ENCODE measurements around the gene DPF3.

Gene DPF3

GRCh38 chr14:72605096-72605920, 288.6 kb downstream of the DPF3 start:
- DNase-seq (ENCODE audit: low read depth in 2 of 3, low spot score in 2 of 3), result no peak

- no peak for DNase-seq (ENCODE audit: low read depth in 2 of 3, low spot score in 2 of 3)
Observed at GRCh38 chr14:72604133-72604532, 289.8 kb downstream of the DPF3 start.

- DNase-seq (ENCODE audit: low read depth in 2 of 3, low spot score in 2 of 3), result no peak
Observed at GRCh38 chr14:72603639-72604038, 290.3 kb downstream of the DPF3 start.

GRCh38 chr14:72600551-72601330, 293.2 kb downstream of the DPF3 start:
- no peak for DNase-seq (ENCODE audit: low read depth in 2 of 3, low spot score in 2 of 3)

GRCh38 chr14:72599579-72600470, 294.1 kb downstream of the DPF3 start:
- DNase-seq (ENCODE audit: low read depth in 2 of 3, low spot score in 2 of 3), result no peak

- no peak for DNase-seq (ENCODE audit: low read depth in 2 of 3, low spot score in 2 of 3)
Observed at GRCh38 chr14:72598306-72598705, 295.6 kb downstream of the DPF3 start.

GRCh38 chr14:72597252-72598233, 296.4 kb downstream of the DPF3 start:
- DNase-seq (ENCODE audit: low read depth in 2 of 3, low spot score in 2 of 3), result no peak

- DNase-seq (ENCODE audit: low read depth in 2 of 3, low spot score in 2 of 3), result no peak
Observed at GRCh38 chr14:72595152-72595862, 298.6 kb downstream of the DPF3 start.

GRCh38 chr14:72594099-72594901, 299.6 kb downstream of the DPF3 start:
- peak in 1 of 3 experiments; percentile 9 for DNase-seq (ENCODE audit: low read depth in 2 of 3, low spot score in 2 of 3)

GRCh38 chr14:72591391-72591790, 302.5 kb downstream of the DPF3 start:
- no peak for DNase-seq (ENCODE audit: low read depth in 2 of 3, low spot score in 2 of 3)

- DNase-seq (ENCODE audit: low read depth in 2 of 3, low spot score in 2 of 3), result no peak
Observed at GRCh38 chr14:72590577-72590976, 303.3 kb downstream of the DPF3 start.

- no peak for DNase-seq (ENCODE audit: low read depth in 2 of 3, low spot score in 2 of 3)
Observed at GRCh38 chr14:72589652-72590051, 304.2 kb downstream of the DPF3 start.

- DNase-seq (ENCODE audit: low read depth in 2 of 3, low spot score in 2 of 3), result no peak
Observed at GRCh38 chr14:72588521-72588920, 305.4 kb downstream of the DPF3 start.

- DNase-seq (ENCODE audit: low read depth in 2 of 3, low spot score in 2 of 3), result no peak
Observed at GRCh38 chr14:72583316-72584272, 310.3 kb downstream of the DPF3 start.

- DNase-seq (ENCODE audit: low read depth in 2 of 3, low spot score in 2 of 3), result no peak
Observed at GRCh38 chr14:72582582-72582981, 311.3 kb downstream of the DPF3 start.

GRCh38 chr14:72578514-72578913, 315.4 kb downstream of the DPF3 start:
- DNase-seq (ENCODE audit: low read depth in 2 of 3, low spot score in 2 of 3), result no peak

GRCh38 chr14:72577521-72577920, 316.4 kb downstream of the DPF3 start:
- DNase-seq (ENCODE audit: low read depth in 2 of 3, low spot score in 2 of 3), result no peak

- no peak for DNase-seq (ENCODE audit: low read depth in 2 of 3, low spot score in 2 of 3)
Observed at GRCh38 chr14:72576258-72576657, 317.6 kb downstream of the DPF3 start.

Measured in activated CD8-positive, alpha-beta memory T cell treated with anti-CD3 and anti-CD28 coated beads for 48 hours (primary cell).